Inferior parietal cortex (tissue), 1 donor: ENCODE results near the gene KRTAP24-1.

Experiments
- DNase-seq: peaks from one replicate; pipeline ENCODE4 v3.0.0-alpha.2; 2016; ENCODE audit errors: extremely low spot score

KRTAP24-1 gene

GRCh38 chr21:30234050-30234449 is 48.7 kb downstream of the KRTAP24-1 start:
- no peak for DNase-seq

- DNase-seq: no peak
Measured at GRCh38 chr21:30233228-30234020, 49.3 kb downstream of the KRTAP24-1 start.

- no peak for DNase-seq
Measured at GRCh38 chr21:30232011-30232410, 50.7 kb downstream of the KRTAP24-1 start.
